Measurements from ENCODE around the gene STX18. TPM values are rescaled to one million over a fixed set of nuclear protein-coding genes. Genes with fewer than 3 reads are reported as not detected.
A peak's percentile ranks its signal among the peaks of the same experiment; 100 is the strongest.
"Not testable (repeated sequence)": the region's sequence is repeated elsewhere in the genome, so short reads cannot be mapped to it uniquely, and the experiment has no call there.

The STX18 gene
- total and polyA plus RNA-seq, 8 donors = 18.6 to 60.6 (median 51.9) TPM

DNA sequence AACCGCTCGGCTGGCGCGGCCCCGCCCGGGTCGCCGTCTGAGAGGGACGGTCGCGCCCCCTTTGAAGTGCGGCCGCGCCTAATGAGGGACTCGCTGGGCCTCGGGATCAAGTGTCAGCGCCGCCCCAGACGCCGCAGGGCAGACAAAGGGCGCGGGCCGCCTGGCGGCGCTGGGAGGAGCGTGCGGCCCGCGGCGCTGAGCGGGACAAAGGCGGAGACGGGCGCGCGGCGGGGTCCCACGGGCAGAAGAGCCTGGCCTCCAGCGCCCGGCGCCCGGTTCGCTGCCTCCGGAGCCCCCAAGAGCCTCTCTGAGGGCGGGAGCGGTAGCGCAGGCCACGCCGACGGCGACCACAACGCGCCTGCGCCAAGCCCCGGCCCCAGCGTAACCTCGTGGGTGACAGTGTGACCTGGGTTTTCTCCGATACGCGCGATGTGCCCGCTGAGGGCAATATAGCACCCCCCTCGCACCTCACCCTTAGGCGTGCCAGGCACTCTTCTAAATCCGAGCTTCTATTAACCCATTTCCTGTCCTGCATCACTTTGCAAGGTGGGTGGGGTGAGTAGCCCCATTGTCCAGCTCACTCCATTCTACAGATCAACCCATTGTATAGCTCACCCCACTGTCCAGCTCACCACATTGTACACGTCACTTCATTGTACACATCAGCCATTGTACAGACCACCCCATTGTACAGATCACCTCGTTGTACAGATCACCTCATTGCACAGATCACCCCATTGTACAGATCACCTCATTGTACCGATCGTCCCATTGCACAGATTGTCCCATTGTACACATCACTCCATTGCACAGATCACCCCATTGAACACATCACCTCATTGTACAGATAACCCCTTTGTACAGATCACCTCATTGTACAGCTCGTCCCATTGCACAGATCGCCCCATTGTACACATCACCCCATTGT is 33.7 kb upstream of the STX18 start:
- Histone ChIP-seq H3K27me3 (peaks cover 0 to 17% of the 10 kb centered on the region in 2 donors), H3K9me3 (no peaks in the 10 kb centered on the region), H3K36me3 (no peaks in the 10 kb centered on the region), H3K4me1 (no peaks in the 10 kb centered on the region), H3K4me3 (peak overlapping the region; percentile 57 to 62), H3K27ac (peak overlapping the region; percentile 71 to 74)
- peak; percentile 96 for ATAC-seq
- peak; percentile 71 to 91 (median 78) for DNase-seq
- intact Hi-C loops (cut with DNase I) = no loop called here
- TF ChIP-seq, protein P1, sequence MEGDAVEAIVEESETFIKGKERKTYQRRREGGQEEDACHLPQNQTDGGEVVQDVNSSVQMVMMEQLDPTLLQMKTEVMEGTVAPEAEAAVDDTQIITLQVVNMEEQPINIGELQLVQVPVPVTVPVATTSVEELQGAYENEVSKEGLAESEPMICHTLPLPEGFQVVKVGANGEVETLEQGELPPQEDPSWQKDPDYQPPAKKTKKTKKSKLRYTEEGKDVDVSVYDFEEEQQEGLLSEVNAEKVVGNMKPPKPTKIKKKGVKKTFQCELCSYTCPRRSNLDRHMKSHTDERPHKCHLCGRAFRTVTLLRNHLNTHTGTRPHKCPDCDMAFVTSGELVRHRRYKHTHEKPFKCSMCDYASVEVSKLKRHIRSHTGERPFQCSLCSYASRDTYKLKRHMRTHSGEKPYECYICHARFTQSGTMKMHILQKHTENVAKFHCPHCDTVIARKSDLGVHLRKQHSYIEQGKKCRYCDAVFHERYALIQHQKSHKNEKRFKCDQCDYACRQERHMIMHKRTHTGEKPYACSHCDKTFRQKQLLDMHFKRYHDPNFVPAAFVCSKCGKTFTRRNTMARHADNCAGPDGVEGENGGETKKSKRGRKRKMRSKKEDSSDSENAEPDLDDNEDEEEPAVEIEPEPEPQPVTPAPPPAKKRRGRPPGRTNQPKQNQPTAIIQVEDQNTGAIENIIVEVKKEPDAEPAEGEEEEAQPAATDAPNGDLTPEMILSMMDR (IDR thresholded peaks at IDR 0.05) = peak; percentile 57 to 73

DNA sequence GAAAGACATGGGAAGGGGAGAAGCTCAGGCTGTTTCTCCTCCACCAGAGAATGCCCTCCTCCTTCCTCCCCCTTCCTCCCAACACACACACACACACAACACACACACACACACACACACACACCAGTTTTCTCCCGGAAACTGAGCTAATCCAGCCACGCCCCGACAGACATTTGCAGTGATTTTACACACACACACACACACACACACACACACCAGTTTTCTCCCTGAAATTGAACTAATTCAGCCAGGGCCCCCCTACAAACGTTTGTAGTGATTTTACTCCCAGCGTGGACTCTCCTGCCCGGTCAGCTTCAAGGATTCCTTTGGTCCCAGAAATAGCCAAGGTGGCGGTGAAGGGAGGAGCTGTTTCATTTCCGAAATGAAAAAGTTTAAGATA is 32.9 kb upstream of the STX18 start:
- intact Hi-C loops (cut with DNase I) = no loop called here
- TF ChIP-seq, protein P1 (IDR thresholded peaks at IDR 0.05) = no peak
- H3K27me3 ChIP-seq = peaks cover 0 to 17% of the 10 kb centered on the region in 2 donors
- H3K4me1 ChIP-seq = no peaks in the 10 kb centered on the region
- H3K9me3 ChIP-seq = no peaks in the 10 kb centered on the region
- H3K27ac ChIP-seq = peak overlapping the region; percentile 71 to 74
- DNase-seq (peak in 3 of 4 donors; percentile 70 to 82 (median 79)), ATAC-seq (peak; percentile 87)
- H3K36me3 ChIP-seq = no peaks in the 10 kb centered on the region
- H3K4me3 ChIP-seq = peak overlapping the region; percentile 57 to 62

DNA sequence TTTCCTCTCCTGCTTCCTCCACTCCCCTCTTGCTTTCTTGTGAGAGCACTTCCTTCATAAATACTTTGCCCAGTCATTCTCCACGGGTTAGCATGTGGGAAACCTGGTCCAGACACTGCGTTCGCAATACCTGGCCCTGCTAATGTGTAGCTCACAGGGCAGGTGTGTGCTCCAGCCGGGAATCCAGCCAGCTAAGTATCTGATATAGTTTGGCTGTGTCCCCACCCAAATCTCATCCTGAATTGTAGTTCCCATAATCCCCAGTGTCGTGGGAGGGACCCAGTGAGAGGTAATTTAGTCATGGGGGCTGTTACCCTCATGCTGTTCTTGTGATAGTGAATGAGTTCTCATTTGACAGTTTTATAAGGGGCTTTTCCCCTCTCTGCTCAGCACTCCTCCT is 32.2 kb upstream of the STX18 start:
- TF ChIP-seq, protein P1 (IDR thresholded peaks at IDR 0.05) = no peak
- no peak for ATAC-seq
- H3K4me3 ChIP-seq = no peak overlapping the region
- H3K9me3 ChIP-seq = no peaks in the 10 kb centered on the region
- H3K36me3 ChIP-seq = no peaks in the 10 kb centered on the region
- no peak for DNase-seq
- H3K27ac ChIP-seq = no peak overlapping the region
- intact Hi-C loops (cut with DNase I) = no loop called here
- H3K27me3 ChIP-seq = peaks cover 0 to 17% of the 10 kb centered on the region in 2 donors
- H3K4me1 ChIP-seq = no peaks in the 10 kb centered on the region

- no peaks in the 10 kb centered on the region for H3K36me3 ChIP-seq
- H3K4me1 ChIP-seq = no peaks in the 10 kb centered on the region
- TF ChIP-seq, protein P1 (IDR thresholded peaks at IDR 0.05) = no peak
- DNase-seq (no peak), ATAC-seq (no peak)
- intact Hi-C loops (cut with DNase I) = no loop called here
- no peaks in the 10 kb centered on the region for H3K9me3 ChIP-seq
- no peak overlapping the region for H3K4me3 ChIP-seq
- peaks cover 0 to 17% of the 10 kb centered on the region in 2 donors for H3K27me3 ChIP-seq
- H3K27ac ChIP-seq = no peak overlapping the region
These were observed 31.0 kb upstream of the STX18 start for GRCh38 chr4:4572821-4573220.

- H3K36me3 ChIP-seq; H3K4me3 ChIP-seq; DNase-seq; H3K27ac ChIP-seq; H3K9me3 ChIP-seq; ATAC-seq; H3K4me1 ChIP-seq; intact Hi-C loops (cut with DNase I); H3K27me3 ChIP-seq: not testable (repeated sequence)
These were observed 28.0 kb upstream of the STX18 start for GRCh38 chr4:4569861-4570260.
